Measurements from ENCODE around the gene CATSPERE. TPM values are rescaled to one million over a fixed set of nuclear protein-coding genes. Genes with fewer than 3 reads are reported as not detected.
"Not testable (repeated sequence)": the region's sequence is repeated elsewhere in the genome, so short reads cannot be mapped to it uniquely, and the experiment has no call there.

CATSPERE gene
- polyA plus RNA-seq, 5 donors, result 0.91 to 3.0 (median 1.7) TPM

- DNase-seq, result no peak
These were observed 12.6 kb upstream of the CATSPERE start for GRCh38 chr1:244448279-244449036.

DNA sequence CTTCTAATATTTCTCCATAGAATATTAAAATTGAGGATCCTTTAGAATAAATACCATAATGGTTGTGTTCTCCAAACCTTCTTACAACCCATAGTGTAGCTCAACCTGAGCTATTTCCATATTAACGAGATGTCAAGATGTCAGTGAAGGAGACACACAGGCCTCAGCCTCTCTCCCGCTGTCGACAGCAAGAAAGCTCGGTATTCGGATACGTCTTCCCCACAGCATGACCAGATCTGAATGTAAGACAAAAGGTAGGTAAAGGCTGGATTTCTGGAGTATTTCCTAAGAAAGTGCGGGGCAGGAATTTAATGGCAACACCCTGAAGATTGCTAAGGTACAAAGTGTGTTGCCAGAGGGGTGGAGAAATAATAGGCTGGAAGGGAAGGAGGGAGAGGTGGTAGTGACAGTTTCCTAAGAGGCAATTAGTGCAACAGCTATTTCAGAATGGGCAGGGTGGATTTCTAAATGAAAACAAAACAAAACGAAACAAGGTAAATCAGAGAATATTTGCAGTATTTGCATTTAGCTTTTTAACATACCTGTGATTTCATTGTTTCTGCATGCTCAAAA, 11.1 kb upstream of the CATSPERE start:
- no peak for DNase-seq

GRCh38 chr1:244450597-244451538, 10.2 kb upstream of the CATSPERE start:
- peak; percentile 44 to 49 for DNase-seq

GRCh38 chr1:244451539-244451950, 9.5 kb upstream of the CATSPERE start, which contains the start of gene ADSS2:
ADSS2 (minus strand) TSS chr1:244451909; CDS start chr1:244451817, 92 bp downstream.
- DNase-seq, result no peak

DNA sequence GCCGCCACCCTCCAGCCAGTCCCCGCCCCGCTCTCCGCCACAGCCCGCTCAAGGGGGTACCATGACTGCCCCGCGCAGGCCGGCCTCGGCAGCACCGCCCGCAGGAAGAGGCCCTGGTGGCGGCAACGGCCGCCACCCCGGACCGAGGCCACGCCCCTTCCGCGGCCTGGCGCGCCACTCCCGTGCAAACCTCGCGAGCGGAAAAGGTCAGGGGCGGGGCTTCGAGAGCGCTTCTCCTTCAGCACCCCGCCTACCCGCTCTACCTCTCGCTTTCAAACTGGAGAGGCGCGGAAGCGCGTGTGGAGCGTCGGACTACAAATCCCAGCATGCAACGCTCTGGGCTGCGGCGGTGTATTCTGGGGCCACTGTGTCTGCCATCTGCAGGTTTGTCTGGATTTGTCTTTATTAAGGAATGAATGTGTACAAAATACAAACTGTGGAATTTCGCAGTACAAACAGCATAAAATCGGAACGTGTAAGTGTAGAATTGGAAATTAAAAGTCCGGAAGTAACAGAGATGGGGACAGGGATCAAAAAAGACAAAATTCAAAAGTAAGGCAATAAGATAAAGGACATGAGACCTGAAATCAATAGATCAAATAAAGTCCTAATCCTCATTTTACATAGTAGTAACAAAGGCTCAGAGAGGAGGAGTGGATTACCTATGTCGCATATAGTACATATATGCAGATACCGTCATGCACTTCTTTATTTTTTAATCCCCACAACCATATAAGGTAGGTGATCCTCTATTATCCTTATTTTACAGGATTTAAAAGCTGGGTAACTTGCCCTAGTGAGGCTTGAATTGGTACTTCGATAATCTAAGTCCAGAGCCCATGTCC, 8.9 kb upstream of the CATSPERE start:
- DNase-seq, result peak; percentile 99 to 100

DNA sequence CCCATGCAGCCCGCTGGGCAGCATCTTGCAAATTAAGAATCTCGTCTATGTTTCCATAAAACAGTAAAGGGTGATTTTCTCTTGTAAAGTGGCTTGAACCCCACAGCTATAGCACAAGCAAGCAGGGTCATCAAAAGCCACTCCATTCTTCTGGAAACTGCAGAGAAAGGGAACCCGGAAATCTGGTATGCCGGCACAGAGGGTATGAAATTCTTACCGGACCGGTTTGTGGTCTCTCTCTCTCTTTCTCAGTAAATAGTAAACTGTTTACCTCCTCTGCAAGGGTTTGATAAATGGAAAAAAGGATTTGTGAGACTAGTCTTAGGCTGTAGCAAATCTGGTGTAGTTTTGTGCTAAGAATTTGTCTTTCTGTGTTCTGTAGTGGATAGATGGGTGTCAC, 6.7 kb upstream of the CATSPERE start:
- DNase-seq, result no peak

DNA sequence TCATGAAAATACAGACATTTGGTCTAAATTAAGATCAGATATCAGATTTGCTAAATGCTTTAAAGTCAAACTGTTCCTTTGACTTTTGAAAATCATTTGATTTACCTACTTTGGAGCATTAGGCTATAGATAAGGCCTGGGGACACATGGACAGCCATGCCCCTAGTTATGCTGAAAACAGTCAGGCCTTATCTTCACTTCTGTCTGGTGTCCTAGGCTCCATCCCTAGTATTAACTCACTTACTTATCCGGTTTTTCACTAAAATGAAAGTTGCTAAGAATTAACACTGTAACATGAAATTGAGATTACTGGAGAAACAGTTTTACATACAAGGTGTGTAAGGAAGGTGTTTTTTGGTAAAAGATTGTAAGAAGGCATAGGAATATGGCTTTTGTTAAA, 4.5 kb upstream of the CATSPERE start:
- DNase-seq, result no peak

GRCh38 chr1:244458781-244459180, 2.3 kb upstream of the CATSPERE start:
- DNase-seq, result no peak

GRCh38 chr1:244460197-244460596, 876 bp upstream of the CATSPERE start:
- DNase-seq, result no peak

DNA sequence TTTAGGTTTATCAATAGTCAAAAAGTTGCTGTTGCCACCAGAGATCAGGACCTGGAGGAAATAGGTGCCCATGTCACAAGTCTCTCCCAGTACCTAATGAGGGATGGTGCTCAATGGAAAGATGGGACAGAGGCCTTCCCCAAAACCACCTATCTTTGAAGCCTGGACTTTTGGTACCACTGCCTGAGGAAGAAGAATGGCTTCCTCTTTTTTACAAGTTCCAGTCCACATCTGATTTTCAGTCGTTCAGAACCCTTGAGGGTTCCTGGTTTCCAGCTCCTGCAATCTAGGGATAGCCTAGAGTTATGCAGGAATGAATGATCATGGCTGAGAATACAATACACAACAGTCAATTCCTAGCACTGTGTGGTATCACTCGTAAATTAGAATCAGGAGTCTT, 5.7 kb downstream of the CATSPERE start:
- DNase-seq, result no peak

- DNase-seq, result no peak
These were observed 12.1 kb downstream of the CATSPERE start for GRCh38 chr1:244473059-244473605.

- not testable (repeated sequence) for DNase-seq
These were observed 23.9 kb downstream of the CATSPERE start for GRCh38 chr1:244484971-244485370.

- no peak for DNase-seq
These were observed 33.6 kb downstream of the CATSPERE start for GRCh38 chr1:244494653-244495052.

- DNase-seq, result no peak
These were observed 35.1 kb downstream of the CATSPERE start for GRCh38 chr1:244496186-244496585.

GRCh38 chr1:244497805-244498204, 36.7 kb downstream of the CATSPERE start:
- DNase-seq, result no peak

DNA sequence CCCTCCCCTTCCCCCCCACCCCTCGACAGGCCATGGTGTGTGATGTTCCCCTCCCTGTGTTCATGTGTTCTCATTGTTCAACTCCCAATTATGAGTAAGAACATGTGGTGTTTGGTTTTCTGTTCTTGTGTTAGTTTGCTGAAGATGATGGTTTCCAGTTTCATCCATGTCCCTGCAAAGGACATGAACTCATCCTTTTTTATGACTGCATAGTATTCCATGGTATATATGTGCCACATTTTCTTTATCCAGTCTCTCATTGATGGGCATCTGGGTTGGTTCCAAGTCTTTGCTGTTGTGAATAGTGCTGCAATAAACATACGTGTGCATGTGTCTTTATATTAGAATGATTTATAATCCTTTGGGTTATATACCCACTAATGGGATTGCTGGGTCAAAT, 38.4 kb downstream of the CATSPERE start:
- DNase-seq, result not testable (repeated sequence)

DNA sequence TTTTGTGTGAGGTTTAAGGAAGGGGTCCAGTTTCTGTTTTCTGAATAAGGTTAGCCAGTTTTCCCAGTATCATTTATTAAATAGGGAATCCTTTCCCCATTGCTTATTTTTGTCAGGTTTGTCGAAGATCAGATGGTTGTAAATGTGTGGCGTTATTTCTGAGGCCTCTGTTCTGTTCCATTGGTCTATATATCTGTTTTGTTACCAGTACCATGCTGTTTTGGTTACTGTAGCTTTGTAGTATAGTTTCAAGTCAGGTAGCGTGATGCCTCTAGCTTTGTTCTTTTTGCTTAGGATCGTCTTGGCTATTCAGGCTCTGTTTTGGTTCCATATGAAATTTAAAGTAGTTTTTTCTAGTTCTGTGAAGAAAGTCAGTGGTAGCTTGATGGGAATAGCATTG, 39.4 kb downstream of the CATSPERE start:
- DNase-seq, result not testable (repeated sequence)

- DNase-seq, result no peak
These were observed 41.6 kb downstream of the CATSPERE start for GRCh38 chr1:244502630-244503029.

- DNase-seq, result no peak
These were observed 52.4 kb downstream of the CATSPERE start for GRCh38 chr1:244513493-244513892.

GRCh38 chr1:244515680-244516079, 54.6 kb downstream of the CATSPERE start:
- DNase-seq, result no peak

- peak in 1 of 2 donors; percentile 2 for DNase-seq
These were observed 75.2 kb downstream of the CATSPERE start for GRCh38 chr1:244536316-244536715.
